ENCODE measurements around the gene SUGCT. TPM values are rescaled to one million over a fixed set of nuclear protein-coding genes. Genes with fewer than 3 reads are reported as not detected.

SUGCT gene
- total and polyA plus RNA-seq, 2 of the 8 experiments (the other 6 are each of a cell fraction or from before 2014, with no cell fraction given), result 2.8 to 5.4 TPM

DNA sequence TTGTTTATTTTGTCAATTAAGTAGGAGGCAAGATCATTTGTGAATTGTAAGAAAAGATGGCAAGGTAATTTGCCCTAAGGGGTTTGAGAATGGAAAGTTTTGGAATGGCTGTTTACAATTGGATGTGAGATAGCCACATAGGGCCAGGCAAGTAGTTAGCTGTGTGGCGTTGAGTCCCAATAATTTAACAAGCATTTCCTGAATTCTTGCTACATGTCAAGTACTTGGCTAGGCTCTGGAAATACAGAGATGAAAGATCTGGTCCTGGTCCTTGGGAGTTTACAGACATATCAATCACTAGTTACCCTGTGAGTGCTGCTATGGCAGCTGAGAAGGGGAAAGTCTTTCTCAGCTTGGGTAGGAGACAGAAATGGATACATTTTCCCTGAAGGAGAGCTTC is 401.6 kb downstream of the SUGCT start:
- DNase-seq (ENCODE audit: low read depth in 1 of 2, low spot score in 2 of 2), result no peak
- H2BK5ac ChIP-seq (ENCODE audit: low read depth, low read length), result no peak overlapping the region
- H2BK20ac ChIP-seq (ENCODE audit: low read length), result no peak overlapping the region
- no peak overlapping the region for H3K14ac ChIP-seq (ENCODE audit: insufficient read length)
- H3K4me3 ChIP-seq (ENCODE audit: extremely low read depth in 1 of 4, insufficient read depth in 2 of 4, low read depth in 3 of 4, low read length in 4 of 4), result no peak overlapping the region
- no peaks in the 10 kb centered on the region for H3K36me3 ChIP-seq (ENCODE audit: control insufficient read depth in 2 of 4, insufficient read depth in 4 of 4, low read length in 3 of 4)
- 90% methylated on average over 1 of the region's 1 CpG; no CpG with 5 or more reads in 1 of the 2 experiments for WGBS, 2 experiments (ENCODE audit: extremely low coverage in 1 of 2, insufficient coverage in 1 of 2, insufficient read length in 1 of 2, insufficient replicate concordance in 2 of 2, low coverage in 1 of 2, low lambda C conversion rate in 2 of 2, missing lambda C conversion rate in 1 of 2)
- H4K91ac ChIP-seq (replicated peaks; ENCODE audit: insufficient read length, low read length), result no peak overlapping the region
- H2AFZ ChIP-seq (ENCODE audit: low read length), result no peak overlapping the region
- H2BK12ac ChIP-seq (ENCODE audit: low read depth, low read length), result no peak overlapping the region
- H3K27me3 ChIP-seq (replicated peaks in 1 of 4; ENCODE audit: control insufficient read depth in 3 of 4, extremely low read depth in 1 of 4, insufficient read depth in 3 of 4, low read length in 3 of 4), result no peaks in the 10 kb centered on the region
- POLR2A ChIA-PET (ENCODE audit: partially characterized antibody), result no interaction called here
- no peaks in the 10 kb centered on the region for H3K79me2 ChIP-seq (ENCODE audit: control insufficient read depth in 1 of 2, insufficient read depth in 2 of 2, low read length in 2 of 2)
- no peak overlapping the region for H3K23ac ChIP-seq (ENCODE audit: insufficient read length)
- no peaks in the 10 kb centered on the region for H4K20me1 ChIP-seq (replicated peaks in 1 of 2; ENCODE audit: control insufficient read depth in 1 of 2, insufficient read depth in 2 of 2, low read length in 2 of 2)
- FAIRE-seq, result no peak
- H3K79me1 ChIP-seq (ENCODE audit: low read depth, low read length), result no peaks in the 10 kb centered on the region
- H3K18ac ChIP-seq (ENCODE audit: extremely low read depth, low read length), result no peak overlapping the region
- no peak overlapping the region for H4K8ac ChIP-seq (ENCODE audit: extremely low read depth, insufficient read depth, low read length)
- no peak overlapping the region for H3K56ac ChIP-seq (replicated peaks; ENCODE audit: insufficient read length, low read depth, low read length)
- no peak overlapping the region for H3K4ac ChIP-seq (replicated peaks; ENCODE audit: insufficient read length, low read depth, low read length)
- no peak overlapping the region for H2AK5ac ChIP-seq (ENCODE audit: low read depth, low read length)
- H3K9me3 ChIP-seq (ENCODE audit: insufficient read depth in 2 of 2, low read depth in 1 of 2, low read length in 1 of 2), result no peaks in the 10 kb centered on the region
- no peak overlapping the region for H3K27ac ChIP-seq (ENCODE audit: low read depth, low read length)
- CTCF ChIA-PET (ENCODE audit: partially characterized antibody), result no interaction called here
- H3K9ac ChIP-seq (replicated peaks in 1 of 4; ENCODE audit: extremely low read depth in 1 of 4, low read depth in 3 of 4, low read length in 3 of 4), result no peak overlapping the region
- H4K5ac ChIP-seq (ENCODE audit: insufficient read length, low read depth, low read length), result no peak overlapping the region
- no peaks in the 10 kb centered on the region; the same call in 1 of the 2 replicates for H3K23me2 ChIP-seq (ENCODE audit: low read depth, low read length)
- H3K4me2 ChIP-seq (ENCODE audit: insufficient read depth in 1 of 2, low read depth in 2 of 2, low read length in 2 of 2), result no peak overlapping the region
- no peak overlapping the region for H2BK120ac ChIP-seq (replicated peaks; ENCODE audit: low read depth, low read length)
- H3K4me1 ChIP-seq (replicated peaks in 1 of 4; ENCODE audit: control insufficient read depth in 3 of 4, insufficient read depth in 4 of 4, low read length in 3 of 4), result no peaks in the 10 kb centered on the region
- no peak overlapping the region for H2BK15ac ChIP-seq (ENCODE audit: low read length)
- TF ChIP-seq HDAC2 (IDR thresholded peaks at IDR 0.05; ENCODE audit: borderline replicate concordance in 1 of 2, low read depth in 2 of 2, low read length in 2 of 2), result no peak
- no peak for TF ChIP-seq CTBP2 (IDR thresholded peaks at IDR 0.05; ENCODE audit: borderline replicate concordance, insufficient read depth, insufficient read length, low read length)
- no peak for TF ChIP-seq EGR1 (IDR thresholded peaks at IDR 0.05; ENCODE audit: borderline replicate concordance, low read depth, low read length)
- TF ChIP-seq RBBP5 (IDR thresholded peaks at IDR 0.05; ENCODE audit: borderline replicate concordance, low read depth, low read length), result no peak
- no peak for TF ChIP-seq RFX5 (IDR thresholded peaks at IDR 0.05; ENCODE audit: borderline replicate concordance, low read depth, low read length)
- no peak for TF ChIP-seq NANOG (IDR thresholded peaks at IDR 0.05; ENCODE audit: insufficient read depth, low read depth, low read length, poor library complexity, severe bottlenecking)
- no peak for TF ChIP-seq SIRT6 (IDR thresholded peaks at IDR 0.05; ENCODE audit: low read length)
- no peak for TF ChIP-seq KDM1A (IDR thresholded peaks at IDR 0.05; ENCODE audit: borderline replicate concordance, low read length)
- no peak for TF ChIP-seq BACH1 (IDR thresholded peaks at IDR 0.05; ENCODE audit: low read length)
- no peak for TF ChIP-seq CBX8 (IDR thresholded peaks at IDR 0.05; ENCODE audit: borderline replicate concordance, low read depth, low read length)
- TF ChIP-seq, protein P1, sequence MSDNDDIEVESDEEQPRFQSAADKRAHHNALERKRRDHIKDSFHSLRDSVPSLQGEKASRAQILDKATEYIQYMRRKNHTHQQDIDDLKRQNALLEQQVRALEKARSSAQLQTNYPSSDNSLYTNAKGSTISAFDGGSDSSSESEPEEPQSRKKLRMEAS (IDR thresholded peaks at IDR 0.05), result no peak
- TF ChIP-seq TAF7 (optimal IDR thresholded peaks at IDR 0.05; ENCODE audit: borderline replicate concordance, low read depth, low read length), result no peak
- no peak for TF ChIP-seq RNF2 (IDR thresholded peaks at IDR 0.05; ENCODE audit: borderline replicate concordance, low read depth, low read length, missing control alignments, poor library complexity, severe bottlenecking)
- TF ChIP-seq SP2 (IDR thresholded peaks at IDR 0.05; ENCODE audit: low read length), result no peak
